SK-N-SH (cell line): ENCODE results near the gene BCO2. TPM values are rescaled to one million over a fixed set of nuclear protein-coding genes. Genes with fewer than 3 reads are reported as not detected.

Experiments
- CTCF ChIA-PET: fragments of 300-600, 350-600 bp; formaldehyde crosslinking; extraction: SDS; loops from one replicate; lab custom pipeline; 2021; lab: Yijun Ruan, JAX
- POLR2A ChIA-PET: fragments of 350-600 bp; sonication (Branson Sonifier 250); formaldehyde crosslinking; extraction: SDS; loops from one replicate; lab custom pipeline; 2020; ENCODE audit warnings: antibody characterized with exemption, inconsistent platforms; lab: Yijun Ruan, JAX
- DNase-seq: peaks from one replicate; pipeline ENCODE4 v3.0.0; 2012
- H2AFZ ChIP-seq: fragments of 200-600 bp; sonication (generic); 2 replicates; pipeline ENCODE4 v1.8.1; 2016; ENCODE audit warnings: antibody characterized with exemption, mild to moderate bottlenecking, low read depth
- H3F3A ChIP-seq: fragments of 200-600 bp; sonication (generic); replicated peaks from 2 replicates; pipeline ENCODE3; 2016; ENCODE audit warnings: antibody characterized with exemption, mild to moderate bottlenecking; ENCODE audit not compliant: insufficient read depth
- H3K27ac ChIP-seq, 2 experiments: fragments of 200-500 bp in 1 of 2; fragments of 200-600 bp in 1 of 2; sonication (Bioruptor generic) in 1 of 2; sonication (generic), shearing (Covaris generic) in 1 of 2; 2 replicates each; pipeline versions ENCODE4 v1.5.1 to v1.6.1; 2014 to 2016; ENCODE audit warnings: low read depth in 2 of 2, inconsistent platforms in 1 of 2, low read length in 1 of 2, mild to moderate bottlenecking in 1 of 2, mixed read lengths in 1 of 2
- H3K27me3 ChIP-seq: fragments of 200-600 bp; sonication (generic), shearing (Covaris generic); 2 replicates; pipeline ENCODE4 v1.6.1; 2016; ENCODE audit warnings: mixed run types; ENCODE audit not compliant: insufficient read depth
- H3K36me3 ChIP-seq, 2 experiments: fragments of 200-500 bp in 1 of 2; fragments of 200-600 bp in 1 of 2; sonication (Bioruptor generic) in 1 of 2; sonication (generic) in 1 of 2; replicated peaks in 1 of 2; 2 replicates each; pipeline versions ENCODE3 to v1.5.1; 2014 to 2016; ENCODE audit warnings: low read length in 1 of 2, mild to moderate bottlenecking in 1 of 2; ENCODE audit not compliant: insufficient read depth in 2 of 2, control insufficient read depth in 1 of 2
- H3K4me1 ChIP-seq, 2 experiments: fragments of 200-500 bp in 1 of 2; fragments of 200-600 bp in 1 of 2; sonication (Bioruptor generic) in 1 of 2; sonication (generic), shearing (Covaris generic) in 1 of 2; 2 replicates each; pipeline versions ENCODE4 v1.5.1 to v1.6.1; 2014 to 2016; ENCODE audit warnings: low read depth in 1 of 2, low read length in 1 of 2, mixed run types in 1 of 2; ENCODE audit not compliant: insufficient read depth in 2 of 2, control insufficient read depth in 1 of 2
- H3K4me2 ChIP-seq: fragments of 200-600 bp; sonication (generic), shearing (Covaris generic); 2 replicates; pipeline ENCODE4 v1.6.1; 2017; ENCODE audit warnings: mixed run types
- H3K4me3 ChIP-seq, 2 experiments: fragments of 200-500 bp in 1 of 2; fragments of 200-600 bp in 1 of 2; sonication (Bioruptor generic) in 1 of 2; sonication (generic), shearing (Covaris generic) in 1 of 2; 2 replicates each; pipeline versions ENCODE4 v1.5.1 to v1.8.1; 2014 to 2016; ENCODE audit warnings: low read depth in 2 of 2, inconsistent platforms in 1 of 2, low read length in 1 of 2, mild to moderate bottlenecking in 1 of 2, mixed read lengths in 1 of 2, moderate library complexity in 1 of 2
- H3K79me2 ChIP-seq: fragments of 200-600 bp; sonication (generic); 2 replicates; pipeline ENCODE4 v1.8.1; 2017; ENCODE audit warnings: mild to moderate bottlenecking; ENCODE audit not compliant: insufficient read depth
- H3K9ac ChIP-seq: fragments of 200-600 bp; sonication (generic); 2 replicates; pipeline ENCODE4 v1.6.1; 2017; ENCODE audit warnings: mixed run types
- H3K9me2 ChIP-seq: fragments of 200-600 bp; sonication (generic); 2 replicates; pipeline ENCODE4 v1.6.1; 2017; ENCODE audit warnings: mixed run types
- H3K9me3 ChIP-seq: fragments of 200-600 bp; sonication (generic); 2 replicates; pipeline ENCODE4 v1.6.1; 2017; ENCODE audit warnings: mixed run types, mild to moderate bottlenecking, moderate library complexity
- H4K20me1 ChIP-seq: fragments of 200-600 bp; sonication (generic); 2 replicates; pipeline ENCODE4 v1.6.1; 2017; ENCODE audit warnings: mild to moderate bottlenecking, mixed run types; ENCODE audit not compliant: insufficient read depth
- CHD2 ChIP-seq: fragments of 150-350 bp; IDR thresholded peaks from 2 replicates; pipeline ENCODE4 v1.6.1; 2018; ENCODE audit warnings: low read length; ENCODE audit not compliant: partially characterized antibody
- EP300 ChIP-seq, 2 experiments: IDR thresholded peaks; 2 replicates each; pipeline versions ENCODE4 v1.4.0 to v1.6.1; 2012; ENCODE audit warnings: borderline replicate concordance in 1 of 2, low read depth in 1 of 2, low read length in 1 of 2
- FOSL2 ChIP-seq: IDR thresholded peaks from 2 replicates; pipeline ENCODE4 v1.4.0; 2012; ENCODE audit warnings: low read depth, mild to moderate bottlenecking, moderate library complexity, borderline replicate concordance
- FOXJ3 ChIP-seq: sonication (generic); formaldehyde crosslinking; IDR thresholded peaks from 2 replicates; pipeline ENCODE4 v1.5.1; 2020; ENCODE audit warnings: mild to moderate bottlenecking, missing genetic modification reagents
- JUND ChIP-seq: IDR thresholded peaks from 2 replicates; pipeline ENCODE4 v1.4.0; 2012
- MAX ChIP-seq: IDR thresholded peaks from 2 replicates; pipeline ENCODE4 v1.4.0; 2012; ENCODE audit warnings: low read depth
- MEF2A ChIP-seq: IDR thresholded peaks from 2 replicates; pipeline ENCODE4 v1.4.0; 2012; ENCODE audit warnings: low read depth, borderline replicate concordance
- NFIC ChIP-seq: IDR thresholded peaks from 2 replicates; pipeline ENCODE4 v1.4.0; 2012; ENCODE audit warnings: borderline replicate concordance
- NRF1 ChIP-seq: IDR thresholded peaks from 2 replicates; pipeline ENCODE4 v1.6.1; 2012; ENCODE audit warnings: low read depth, mild to moderate bottlenecking, low read length
- PBX3 ChIP-seq: IDR thresholded peaks from 2 replicates; pipeline ENCODE4; 2012
- POLR2AphosphoS5 ChIP-seq: IDR thresholded peaks from 2 replicates; pipeline ENCODE4 v1.6.1; 2012; ENCODE audit warnings: low read depth, low read length
- REST ChIP-seq: IDR thresholded peaks from 2 replicates; pipeline ENCODE4 v1.6.1; 2012; ENCODE audit warnings: mild to moderate bottlenecking, low read depth, low read length, moderate library complexity
- RFX5 ChIP-seq: IDR thresholded peaks from 2 replicates; pipeline ENCODE4 v1.6.1; 2012; ENCODE audit warnings: mild to moderate bottlenecking, improper control_type of control experiment, low read length
- RXRA ChIP-seq: IDR thresholded peaks from 2 replicates; pipeline ENCODE4 v1.4.0; 2012; ENCODE audit warnings: low read depth, mild to moderate bottlenecking, borderline replicate concordance
- SIN3A ChIP-seq: IDR thresholded peaks from 2 replicates; pipeline ENCODE4 v1.6.1; 2012; ENCODE audit warnings: low read depth, mild to moderate bottlenecking, low read length, moderate library complexity, borderline replicate concordance
- SMC3 ChIP-seq: IDR thresholded peaks from 2 replicates; pipeline ENCODE4 v1.6.1; 2012; ENCODE audit warnings: low read depth, low read length, improper control_type of control experiment
- TAF1 ChIP-seq: IDR thresholded peaks from 2 replicates; pipeline ENCODE4 v1.6.1; 2012; ENCODE audit warnings: low read depth, mild to moderate bottlenecking, low read length, moderate library complexity, borderline replicate concordance
- TCF12 ChIP-seq: IDR thresholded peaks from 2 replicates; pipeline ENCODE4 v1.4.0; 2012
- TEAD4 ChIP-seq: IDR thresholded peaks from 2 replicates; pipeline ENCODE4 v1.4.0; 2012; ENCODE audit warnings: mild to moderate bottlenecking, borderline replicate concordance; ENCODE audit not compliant: insufficient read depth
- YY1 ChIP-seq: IDR thresholded peaks from 2 replicates; pipeline ENCODE4 v1.4.0; 2012; ENCODE audit warnings: low read depth, mild to moderate bottlenecking
- ZBTB33 ChIP-seq: IDR thresholded peaks from 2 replicates; pipeline ENCODE4 v1.4.0; 2012; ENCODE audit warnings: low read depth, borderline replicate concordance
- WGBS: methylation state at CpG from one replicate; pipeline ENCODE4 v1.1.6; 2017; ENCODE audit warnings: low lambda C conversion rate; 5-methylcytosine and 5-hydroxymethylcytosine counted together
- polyA plus RNA-seq, 3 experiments: library from polyadenylated mRNA; depleted of rRNA; stranded (reverse); fragments of >200 nt; gene quantifications; 2 replicates each; pipeline ENCODE4 v1.2.3, GENCODE V29; 2012

The BCO2 gene
- polyA plus RNA-seq, 1 of the 3 experiments (the other 2 are of a cell fraction): 0.87 TPM

- H3K36me3 ChIP-seq: no peaks in the 10 kb centered on the region
- H3K27ac ChIP-seq: peak overlapping the region in 1 of 2 experiments; percentile 88; a peak in 2 of 4 replicates
- 52% methylated on average over 4 of the region's 4 CpGs for WGBS
- DNase-seq: no peak
- no peaks in the 10 kb centered on the region for H4K20me1 ChIP-seq
- H3K9me3 ChIP-seq: no peaks in the 10 kb centered on the region
- H2AFZ ChIP-seq: peak overlapping the region; percentile 39; the same call in 1 of the 2 replicates
- no peak for TF ChIP-seq RFX5
- TF ChIP-seq TCF12: peak; percentile 92
- TF ChIP-seq TEAD4: peak; percentile 95
- TF ChIP-seq RXRA: peak; percentile 52; the same call in 1 of the 2 replicates
- peak; percentile 67 for TF ChIP-seq MAX
- no peak for TF ChIP-seq FOXJ3 (CRISPR knock-in tag)
- TF ChIP-seq EP300 (IDR thresholded peaks at IDR 0.05; ENCODE audit: borderline replicate concordance in 1 of 2, low read depth in 1 of 2, low read length in 1 of 2): peak in 1 of 2 experiments; percentile 94; a peak in 2 of 4 replicates
- TF ChIP-seq MEF2A: peak; percentile 90
- TF ChIP-seq JUND: peak; percentile 98
- TF ChIP-seq POLR2AphosphoS5: peak; percentile 77; the same call in 1 of the 2 replicates
- TF ChIP-seq ZBTB33: 0 out of 2 replicates have a peak, but pooled peaks have one; percentile 60
- TF ChIP-seq REST: 0 out of 2 replicates have a peak, but pooled peaks have one; percentile 38
- TF ChIP-seq SIN3A: 0 out of 2 replicates have a peak, but pooled peaks have one; percentile 28
- TF ChIP-seq SMC3: no peak
- no peak for TF ChIP-seq CHD2
- TF ChIP-seq NRF1: no peak
- peak; percentile 96 for TF ChIP-seq NFIC
- peak; percentile 99 for TF ChIP-seq FOSL2
- TF ChIP-seq TAF1: no peak
- peak; percentile 76 for TF ChIP-seq PBX3
- TF ChIP-seq YY1: no peak
- H3K9me2 ChIP-seq: no peaks in the 10 kb centered on the region
- H3F3A ChIP-seq: peaks cover 11% of the 10 kb centered on the region
- ChIA-PET CTCF (interaction anchor here (1.7 to 1.8 kb wide), 2 partner anchors 18 to 44 kb away, joined by 6 to 7 read pairs; partner anchors contain the start of gene BCO2), POLR2A (no interaction called here)
- H3K4me1 ChIP-seq: peaks cover 0 to 15% of the 10 kb centered on the region in 2 experiments; a peak in 1 of 4 replicates
- H3K9ac ChIP-seq: peak overlapping the region; percentile 37; the same call in 1 of the 2 replicates
- H3K79me2 ChIP-seq: no peaks in the 10 kb centered on the region
- peak overlapping the region; percentile 48; the same call in 1 of the 2 replicates for H3K4me2 ChIP-seq
- no peak overlapping the region for H3K4me3 ChIP-seq
- H3K27me3 ChIP-seq: no peaks in the 10 kb centered on the region
Observed at GRCh38 chr11:112156956-112157766, 18.2 kb upstream of the BCO2 start.
